GM18526 (cell line): ENCODE results near the gene AACS.

ENCODE experiments used
- POLR2A ChIP-seq: IDR thresholded peaks from 3 replicates; pipeline ENCODE4 v1.6.1; 2011; ENCODE audit not compliant: insufficient read length; ENCODE audit errors: extremely low read depth

Gene AACS

DNA sequence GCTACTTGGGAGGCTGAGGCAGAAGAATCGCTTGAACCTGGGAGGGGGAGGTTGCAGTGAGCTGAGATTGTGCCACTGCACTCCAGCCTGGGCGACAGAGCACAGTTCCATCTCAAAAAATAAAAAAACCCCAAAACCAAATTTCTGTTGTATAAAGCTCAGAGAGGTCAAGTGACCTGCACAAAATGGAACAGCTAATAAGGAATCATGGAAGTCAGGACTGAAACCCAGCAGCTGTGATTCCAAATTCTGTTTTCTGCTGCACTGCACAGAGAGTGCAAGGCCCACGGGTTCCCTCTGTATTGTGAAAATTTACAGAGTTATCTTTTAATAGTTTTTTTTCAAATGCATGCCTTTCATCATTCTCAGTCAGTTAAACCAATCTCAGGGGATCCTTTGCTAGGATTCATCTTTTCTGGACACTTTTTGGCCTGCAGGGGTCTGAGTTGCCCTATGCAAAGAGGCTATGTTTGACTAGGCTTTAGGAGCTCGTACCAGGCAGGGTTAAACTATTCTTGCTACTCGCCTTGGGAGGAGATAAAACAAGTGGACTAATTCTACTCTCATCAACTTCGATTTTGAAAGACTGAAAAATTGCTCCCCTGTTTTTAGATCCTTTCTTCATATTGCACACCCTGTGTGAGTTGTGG is 26.1 kb upstream of the AACS start:
- TF ChIP-seq POLR2A: no peak

DNA sequence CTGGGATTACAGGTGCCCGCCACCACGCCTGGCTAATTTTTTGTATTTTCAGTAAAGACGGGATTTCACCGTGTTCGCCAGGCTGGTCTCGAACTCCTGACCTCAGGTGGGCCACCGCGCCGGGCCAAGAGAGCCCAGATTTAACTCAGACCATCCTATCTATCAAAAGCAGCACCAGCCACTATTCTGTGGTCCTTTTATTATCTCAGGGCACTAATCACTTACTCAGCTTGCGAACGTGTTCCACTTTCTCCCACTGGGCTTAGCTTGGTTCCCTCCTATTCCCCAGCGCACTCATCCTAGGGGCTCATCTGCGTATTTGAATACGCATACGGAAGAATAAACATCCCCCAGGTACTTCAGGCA is 16.2 kb upstream of the AACS start:
- no peak for TF ChIP-seq POLR2A

- TF ChIP-seq POLR2A: no peak
These were observed 14.8 kb upstream of the AACS start for GRCh38 chr12:125050446-125050845.

DNA sequence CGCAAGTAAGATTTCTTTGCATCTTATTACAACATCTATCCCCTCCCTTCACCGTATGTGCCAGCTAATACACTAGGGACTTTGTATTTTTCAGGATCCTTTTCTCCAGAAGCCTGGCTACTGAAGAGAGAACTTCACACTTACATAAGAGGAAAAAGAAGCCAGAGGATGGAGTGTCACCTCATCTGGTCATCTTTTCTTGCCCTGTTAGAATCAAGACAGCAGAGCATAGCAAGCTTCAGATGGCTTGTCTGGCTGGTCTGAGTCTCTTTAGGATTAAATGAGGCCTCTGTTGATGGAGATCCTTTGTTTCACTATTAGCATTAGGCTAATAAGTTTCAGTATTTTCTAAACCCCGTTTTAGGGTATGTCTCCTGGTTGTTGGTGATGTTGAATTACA is 14.4 kb upstream of the AACS start:
- no peak for TF ChIP-seq POLR2A

DNA sequence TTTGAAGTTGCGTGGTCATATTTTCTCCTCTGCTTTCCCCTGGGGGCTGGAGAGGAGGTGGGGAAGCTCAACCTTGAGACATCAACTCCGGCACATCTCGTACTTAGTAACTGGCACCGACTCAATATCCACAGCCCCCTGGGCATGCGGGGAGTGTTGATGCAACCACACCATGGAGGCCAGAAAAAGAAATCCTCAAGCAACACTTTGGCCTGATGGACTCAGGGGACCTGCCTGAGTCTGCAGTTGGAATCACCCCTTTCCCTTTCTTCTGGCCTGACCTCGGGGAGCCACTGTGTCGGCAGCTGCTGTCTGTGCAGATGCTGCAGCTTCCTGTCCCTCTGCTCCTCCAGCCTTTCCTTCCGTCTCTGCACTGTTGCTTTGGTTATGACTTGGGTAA is 11.4 kb upstream of the AACS start:
- no peak for TF ChIP-seq POLR2A

DNA sequence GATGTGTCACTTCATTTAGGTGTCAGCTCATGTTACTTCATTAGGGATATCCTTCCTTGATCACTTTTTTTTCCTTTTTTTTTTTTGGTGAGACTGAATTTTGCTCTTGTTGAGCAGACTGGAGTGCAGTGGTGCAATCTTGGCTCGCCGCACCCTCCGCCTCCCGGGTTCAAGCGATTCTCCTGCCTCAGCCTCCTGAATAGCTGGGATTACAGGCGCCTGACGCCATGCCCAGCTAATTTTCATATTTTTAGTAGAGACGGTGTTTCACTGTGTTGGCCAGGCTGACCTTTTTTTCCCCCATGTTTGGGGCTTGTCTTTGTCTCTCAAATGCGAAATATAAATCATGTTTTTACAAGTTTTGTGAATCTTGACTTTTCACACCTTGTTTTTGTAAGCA is 9.6 kb upstream of the AACS start:
- no peak for TF ChIP-seq POLR2A

GRCh38 chr12:125056306-125056705 is 8.9 kb upstream of the AACS start:
- TF ChIP-seq POLR2A: no peak

DNA sequence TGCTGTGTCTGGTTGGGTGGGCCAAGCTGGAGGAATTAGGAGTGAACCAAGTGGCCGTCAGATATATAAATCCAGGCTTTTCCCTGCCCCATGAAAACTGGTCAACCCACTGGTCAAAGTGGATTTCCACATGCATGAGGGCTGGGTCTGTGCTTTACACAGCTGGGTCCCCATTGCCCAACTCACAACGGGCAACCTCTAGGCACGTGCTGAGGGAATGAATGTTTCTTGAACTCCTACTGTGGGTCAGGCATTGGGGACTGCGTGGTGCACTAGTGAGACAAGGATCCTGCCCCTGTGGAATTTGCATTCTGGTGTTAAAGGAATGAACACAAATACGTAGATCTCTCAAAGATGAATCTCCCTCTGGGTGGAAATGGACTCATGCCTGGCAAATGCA is 7.5 kb upstream of the AACS start:
- no peak for TF ChIP-seq POLR2A

DNA sequence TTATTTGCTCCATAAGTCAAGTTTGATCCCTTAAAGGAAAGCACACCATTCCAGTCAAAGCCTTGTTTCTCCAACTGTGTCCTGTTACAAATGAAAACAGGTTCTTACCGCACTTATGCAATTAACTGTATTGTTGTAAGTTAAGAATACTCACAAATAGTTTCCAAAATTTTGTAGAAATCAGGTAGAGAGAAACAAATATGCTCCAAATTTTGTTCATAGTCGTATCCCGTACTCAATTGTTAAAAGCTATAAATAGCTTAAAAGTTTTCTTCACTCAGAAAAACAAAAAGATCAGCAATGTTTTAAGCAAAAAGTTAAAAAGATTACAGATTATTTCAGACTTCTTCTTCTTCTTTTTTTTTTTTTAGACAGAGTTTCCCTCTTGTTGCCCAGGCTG is 4.0 kb upstream of the AACS start:
- no peak for TF ChIP-seq POLR2A

GRCh38 chr12:125064492-125064891 is 743 bp upstream of the AACS start:
- no peak for TF ChIP-seq POLR2A

DNA sequence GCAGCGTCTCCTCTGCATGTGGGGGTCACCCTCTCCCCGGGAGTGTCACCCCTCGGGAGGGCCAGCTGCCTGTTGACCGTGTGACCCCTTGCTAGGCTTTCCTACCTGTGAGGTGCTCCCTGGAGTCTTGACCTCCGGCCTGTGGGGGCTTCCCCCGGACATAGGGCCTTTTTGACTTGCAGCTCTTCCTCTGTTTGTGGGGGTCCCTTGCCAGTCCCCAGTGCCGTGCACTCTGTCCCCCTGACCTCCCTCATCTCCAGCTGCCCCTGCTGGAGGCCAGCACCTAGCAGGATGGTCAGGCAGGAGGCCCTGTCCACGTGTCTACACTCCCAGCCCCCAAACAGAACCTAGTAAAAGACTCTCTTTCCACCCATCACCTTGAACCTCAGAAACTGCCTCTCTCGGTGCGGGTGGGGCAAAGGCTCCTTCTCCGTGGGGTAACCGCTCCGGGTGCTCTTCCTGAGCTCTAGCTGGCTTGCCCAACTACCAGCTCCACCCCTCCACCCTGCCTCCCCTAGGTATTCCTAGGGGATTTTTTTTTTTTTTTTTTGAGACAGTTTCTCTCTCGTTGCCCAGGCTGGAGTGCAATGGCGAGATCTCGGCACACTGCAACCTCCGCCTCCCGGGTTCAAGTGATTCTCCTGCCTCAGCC is 810 bp downstream of the AACS start:
- no peak for TF ChIP-seq POLR2A

DNA sequence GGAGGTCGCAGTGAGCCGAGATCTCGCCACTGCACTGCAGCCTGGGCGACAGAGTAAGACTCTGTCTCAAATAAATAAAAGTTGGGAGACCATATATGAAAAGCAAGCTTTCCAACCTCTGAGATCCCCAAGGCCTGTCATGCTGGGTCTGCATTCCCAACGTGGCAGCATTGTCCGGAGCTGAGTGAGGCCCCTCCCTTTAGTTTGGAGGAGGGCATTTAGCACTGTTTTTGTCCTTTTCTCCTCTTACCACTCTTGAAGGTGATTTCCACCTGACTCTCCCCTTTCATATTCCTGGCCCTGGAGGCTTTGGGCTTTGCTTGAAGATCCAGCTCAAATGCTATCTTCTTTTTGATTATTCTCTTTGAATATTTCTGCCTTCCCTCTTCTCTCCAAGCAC is 3.2 kb downstream of the AACS start:
- TF ChIP-seq POLR2A: no peak

GRCh38 chr12:125069616-125070015 is 4.4 kb downstream of the AACS start:
- TF ChIP-seq POLR2A: no peak

DNA sequence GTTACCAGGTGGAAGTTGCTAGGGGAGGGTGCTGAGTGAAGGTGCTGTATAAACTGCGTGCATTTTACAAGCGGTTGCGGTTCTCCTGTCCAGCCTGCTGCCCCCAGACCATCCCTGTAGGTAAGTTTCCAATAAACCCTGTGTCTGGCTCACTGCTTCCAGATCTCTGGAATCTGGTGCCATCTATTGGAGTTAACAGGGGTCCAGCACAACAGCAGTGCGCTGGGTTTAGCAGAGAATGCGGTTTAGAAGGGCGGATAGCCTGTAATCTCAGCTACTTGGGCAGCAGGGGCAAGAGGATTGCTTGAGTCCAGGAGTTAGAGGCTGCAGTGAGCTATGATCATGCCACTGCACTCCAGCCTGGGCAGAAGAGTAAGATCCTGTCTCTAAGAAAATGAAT is 4.9 kb downstream of the AACS start:
- no peak for TF ChIP-seq POLR2A

DNA sequence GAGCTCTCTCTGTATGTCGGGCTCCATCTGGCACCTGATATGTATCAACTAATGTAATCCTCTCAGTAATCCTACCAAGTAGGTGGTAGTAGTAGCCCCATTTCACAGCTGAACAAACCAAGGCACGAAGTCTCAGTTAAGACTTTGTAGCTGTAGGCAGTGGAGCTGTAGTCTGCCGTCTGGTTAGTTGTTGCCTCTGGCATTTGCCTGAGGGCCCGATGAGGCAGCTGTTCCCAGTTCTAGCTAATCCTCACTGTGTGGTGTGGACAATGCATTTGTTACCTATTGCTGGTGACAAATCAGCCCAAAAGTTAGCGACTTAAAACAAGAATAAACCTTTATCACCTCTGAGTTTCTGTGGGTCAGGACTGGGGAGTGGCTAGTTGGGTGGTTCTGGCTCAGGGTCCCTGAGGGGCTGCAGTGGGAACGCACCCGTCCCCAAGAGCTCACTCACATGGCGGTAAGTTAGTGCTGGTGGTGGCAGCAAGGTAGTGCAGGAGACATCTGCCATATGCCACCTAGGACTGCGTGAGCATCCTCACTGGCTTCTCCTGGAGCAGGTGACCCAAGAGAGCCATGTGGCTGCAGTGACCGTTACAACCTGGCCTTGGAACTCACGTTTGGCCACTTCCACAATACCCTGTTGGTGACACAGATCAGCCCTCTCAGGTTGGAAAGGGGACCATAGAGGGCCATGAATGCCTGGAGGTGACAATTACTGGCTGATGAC is 5.6 kb downstream of the AACS start:
- no peak for TF ChIP-seq POLR2A

DNA sequence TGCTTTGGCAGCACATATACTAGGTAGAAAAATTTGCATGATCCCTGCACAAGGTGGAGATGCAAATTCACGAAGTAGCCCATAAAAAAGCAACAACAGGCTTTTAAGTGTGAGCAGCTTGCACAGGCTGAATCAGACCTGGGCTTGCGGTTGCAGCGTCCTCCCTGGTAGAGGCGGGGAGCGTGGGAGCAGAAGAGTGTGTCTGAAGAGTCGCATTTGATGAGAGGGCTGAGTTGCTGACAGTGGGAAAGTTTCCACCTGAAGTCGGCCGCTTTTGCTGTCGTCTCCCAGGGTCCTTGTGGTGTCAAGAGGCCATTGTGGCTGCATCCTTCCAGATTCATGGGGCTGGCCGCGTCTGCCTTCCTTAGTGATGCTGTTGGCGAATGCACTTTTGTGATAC is 6.2 kb downstream of the AACS start:
- no peak for TF ChIP-seq POLR2A
